Cardiac fibroblast (primary cell): Measurements from ENCODE around the gene TMEM164.

Experiments used
- DNase-seq, 2 donors: peaks; one replicate each; pipeline versions ENCODE4 v3.0.0 to v3.0.0-alpha.2; 2010; ENCODE audit warnings: low read depth in 2 of 2
- H3K4me3 ChIP-seq, 2 donors: replicated peaks in 1 of 2; 1 replicate in 1 of 2; 2 replicates in 1 of 2; pipeline ENCODE4 v1.5.1; 2011; ENCODE audit warnings: low read depth in 2 of 2, low read length in 2 of 2, mild to moderate bottlenecking in 2 of 2, moderate library complexity in 1 of 2
- TF ChIP-seq, protein P1 (sequence below): IDR thresholded peaks from one replicate; pipeline ENCODE4 v1.5.1; 2011; ENCODE audit warnings: low read depth, mild to moderate bottlenecking, low read length, inconsistent platforms

The TMEM164 gene

GRCh38 chrX:110025395-110025794 is 22.5 kb downstream of the TMEM164 start:
- H3K4me3 ChIP-seq: no peak overlapping the region
- TF ChIP-seq, protein P1, sequence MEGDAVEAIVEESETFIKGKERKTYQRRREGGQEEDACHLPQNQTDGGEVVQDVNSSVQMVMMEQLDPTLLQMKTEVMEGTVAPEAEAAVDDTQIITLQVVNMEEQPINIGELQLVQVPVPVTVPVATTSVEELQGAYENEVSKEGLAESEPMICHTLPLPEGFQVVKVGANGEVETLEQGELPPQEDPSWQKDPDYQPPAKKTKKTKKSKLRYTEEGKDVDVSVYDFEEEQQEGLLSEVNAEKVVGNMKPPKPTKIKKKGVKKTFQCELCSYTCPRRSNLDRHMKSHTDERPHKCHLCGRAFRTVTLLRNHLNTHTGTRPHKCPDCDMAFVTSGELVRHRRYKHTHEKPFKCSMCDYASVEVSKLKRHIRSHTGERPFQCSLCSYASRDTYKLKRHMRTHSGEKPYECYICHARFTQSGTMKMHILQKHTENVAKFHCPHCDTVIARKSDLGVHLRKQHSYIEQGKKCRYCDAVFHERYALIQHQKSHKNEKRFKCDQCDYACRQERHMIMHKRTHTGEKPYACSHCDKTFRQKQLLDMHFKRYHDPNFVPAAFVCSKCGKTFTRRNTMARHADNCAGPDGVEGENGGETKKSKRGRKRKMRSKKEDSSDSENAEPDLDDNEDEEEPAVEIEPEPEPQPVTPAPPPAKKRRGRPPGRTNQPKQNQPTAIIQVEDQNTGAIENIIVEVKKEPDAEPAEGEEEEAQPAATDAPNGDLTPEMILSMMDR: no peak
- no peak for DNase-seq

DNA sequence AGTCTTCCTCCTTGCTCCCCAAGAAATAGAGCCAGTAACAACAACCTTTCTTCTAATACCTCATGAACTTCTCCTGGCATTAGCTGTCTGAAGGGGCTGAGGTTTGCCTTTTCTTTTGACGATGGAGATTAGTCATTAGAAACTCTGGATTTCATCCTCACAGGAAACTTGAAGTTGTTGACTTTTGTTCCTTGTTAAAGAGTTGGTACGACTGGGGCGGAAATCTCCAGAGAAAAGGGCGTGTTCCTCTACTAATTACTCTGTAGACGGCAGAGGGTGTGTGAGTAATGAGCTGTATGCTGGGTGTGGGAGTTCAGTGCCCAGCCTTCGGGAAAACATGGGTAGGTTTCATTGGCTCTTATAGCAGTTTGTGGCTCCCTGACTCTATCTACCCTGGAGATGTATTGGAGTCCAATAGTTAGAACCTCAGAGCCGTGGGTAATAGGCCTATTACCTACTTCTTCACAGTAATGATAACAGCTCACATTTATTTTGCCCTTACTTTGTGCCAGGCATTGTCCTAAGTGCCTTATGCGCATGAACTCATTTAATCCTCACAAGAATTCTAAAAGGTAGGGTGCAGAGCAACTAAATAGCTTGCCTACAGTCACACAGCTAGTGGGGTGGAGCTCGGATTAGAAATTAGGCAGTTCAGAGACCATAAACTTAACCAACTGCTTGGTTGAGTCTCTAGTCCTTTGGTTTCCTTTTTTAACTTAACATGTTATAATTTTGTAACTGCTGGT is 23.4 kb downstream of the TMEM164 start:
- TF ChIP-seq, protein P1: no peak

GRCh38 chrX:110032534-110033147 is 29.7 kb downstream of the TMEM164 start:
- TF ChIP-seq, protein P1: no peak
- no peak overlapping the region for H3K4me3 ChIP-seq
- DNase-seq: no peak

More for the DNA sequence above, 23.4 kb downstream of the TMEM164 start:
- H3K4me3 ChIP-seq: no peak overlapping the region
- DNase-seq: peak; percentile 45 to 51

DNA sequence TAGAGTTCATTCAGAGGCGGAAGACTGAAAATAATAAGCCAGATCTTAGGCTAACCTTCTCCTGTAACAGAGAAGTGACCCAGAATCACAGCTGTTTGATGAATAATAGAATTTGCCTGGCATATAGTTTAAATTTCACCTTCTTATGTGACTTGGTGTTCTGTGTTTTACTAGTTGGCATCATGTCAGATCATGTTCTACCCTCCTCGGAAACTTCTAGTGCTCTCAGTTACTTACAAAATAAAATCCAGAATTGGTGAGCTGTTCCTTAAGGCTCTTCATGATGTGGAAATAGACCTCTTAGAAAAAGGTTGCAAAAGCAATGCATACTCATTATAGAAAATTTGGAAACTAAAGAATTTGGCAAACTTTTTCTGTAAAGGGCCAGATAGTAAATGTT is 31.1 kb downstream of the TMEM164 start:
- TF ChIP-seq, protein P1: no peak
- H3K4me3 ChIP-seq: no peak overlapping the region
- peak in 1 of 2 donors; percentile 10 for DNase-seq

GRCh38 chrX:110036162-110037033 is 33.5 kb downstream of the TMEM164 start:
- no peak overlapping the region for H3K4me3 ChIP-seq
- no peak for DNase-seq
- TF ChIP-seq, protein P1: no peak

- TF ChIP-seq, protein P1: no peak
- no peak overlapping the region for H3K4me3 ChIP-seq
- DNase-seq: peak in 1 of 2 donors; percentile 33
Measured at GRCh38 chrX:110037178-110037577, 34.3 kb downstream of the TMEM164 start.
